ENCODE results near the gene EEF1A2. TPM values are rescaled to one million over a fixed set of nuclear protein-coding genes. Genes with fewer than 3 reads are reported as not detected.

The EEF1A2 gene
- total RNA-seq, 4 donors from 2014 or later: 13.3 to 26.8 (median 22.9) TPM

- intact Hi-C loops (cut with DNase I; ENCODE audit: low total_unique reads): no loop called here
- WGBS, 2 donors: 73% methylated on average over 26 to 27 of the region's 27 CpGs
- no peak for DNase-seq (ENCODE audit: low spot score in 2 of 2)
- TF ChIP-seq POLR2A (IDR thresholded peaks at IDR 0.05): no peak
- peak in 1 of 3 donors; percentile 59 for TF ChIP-seq CTCF (IDR thresholded peaks at IDR 0.05)
- H3K4me3 ChIP-seq (ENCODE audit: low read depth, poor library complexity, severe bottlenecking): no peak overlapping the region
These were observed 33.0 kb upstream of the EEF1A2 start for GRCh38 chr20:63531686-63532448.

- intact Hi-C loops (cut with DNase I; ENCODE audit: low total_unique reads): no loop called here
- 79 to 81% methylated on average over 12 to 14 of the region's 14 CpGs for WGBS, 2 donors
- no peak overlapping the region for H3K4me3 ChIP-seq (ENCODE audit: low read depth, poor library complexity, severe bottlenecking)
- no peak for DNase-seq (ENCODE audit: low spot score in 2 of 2)
- TF ChIP-seq CTCF (IDR thresholded peaks at IDR 0.05) (no peak), POLR2A (IDR thresholded peaks at IDR 0.05) (no peak)
These were observed 31.9 kb upstream of the EEF1A2 start for GRCh38 chr20:63530788-63531160.

- intact Hi-C loops (cut with DNase I; ENCODE audit: low total_unique reads): no loop called here
- WGBS, 2 donors: 75 to 85% methylated on average over 15 to 37 of the region's 39 CpGs
- DNase-seq (ENCODE audit: low spot score in 2 of 2): no peak
These were observed 31.2 kb upstream of the EEF1A2 start for GRCh38 chr20:63529861-63530787.

GRCh38 chr20:63529180-63529860 lies 30.4 kb upstream of the EEF1A2 start:
- no peak for DNase-seq (ENCODE audit: low spot score in 2 of 2)
- no peak overlapping the region for H3K4me3 ChIP-seq (ENCODE audit: low read depth, poor library complexity, severe bottlenecking)
- TF ChIP-seq CTCF (IDR thresholded peaks at IDR 0.05) (no peak), POLR2A (IDR thresholded peaks at IDR 0.05) (no peak)
- 84 to 86% methylated on average over 24 to 27 of the region's 27 CpGs for WGBS, 2 donors
- intact Hi-C loops (cut with DNase I; ENCODE audit: low total_unique reads): no loop called here

More at GRCh38 chr20:63529861-63530787, 31.2 kb upstream of the EEF1A2 start:
- no peak overlapping the region for H3K4me3 ChIP-seq (ENCODE audit: low read depth, poor library complexity, severe bottlenecking)
- TF ChIP-seq CTCF (IDR thresholded peaks at IDR 0.05) (no peak), POLR2A (IDR thresholded peaks at IDR 0.05) (no peak)

GRCh38 chr20:63527184-63527583 lies 28.3 kb upstream of the EEF1A2 start:
- WGBS, 2 donors: 78 to 83% methylated on average over 9 of the region's 9 CpGs
- TF ChIP-seq CTCF (IDR thresholded peaks at IDR 0.05): no peak
- no peak for TF ChIP-seq POLR2A (IDR thresholded peaks at IDR 0.05)
- intact Hi-C loops (cut with DNase I; ENCODE audit: low total_unique reads): no loop called here
- no peak for DNase-seq (ENCODE audit: low spot score in 2 of 2)
- H3K4me3 ChIP-seq (ENCODE audit: low read depth, poor library complexity, severe bottlenecking): no peak overlapping the region

Data from lower leg skin (tissue), 4 donors.